MM.1S (cell line): ENCODE data around the gene PTP4A2.

Experiments used
- DNase-seq: peaks from one replicate; pipeline ENCODE4 v3.0.0-alpha.2; 2015
- H2AFZ ChIP-seq: fragments of 300-600 bp; sonication (generic); 2 replicates; pipeline ENCODE4 v1.6.0; 2016; ENCODE audit warnings: antibody characterized with exemption, low read length
- H3F3A ChIP-seq: fragments of 300-600 bp; sonication (generic); 2 replicates; pipeline ENCODE4 v1.6.1; 2016; ENCODE audit warnings: mild to moderate bottlenecking, antibody characterized with exemption, low read length, moderate library complexity, mixed read lengths; ENCODE audit not compliant: insufficient read depth
- H3K27ac ChIP-seq: fragments of 300-600 bp; sonication (generic); 2 replicates; pipeline ENCODE4 v1.5.1; 2016; ENCODE audit warnings: mild to moderate bottlenecking, low read length
- H3K27me3 ChIP-seq: fragments of 300-600 bp; sonication (generic); replicated peaks from 2 replicates; pipeline ENCODE4 v1.6.0; 2016; ENCODE audit warnings: low read length; ENCODE audit not compliant: insufficient read depth
- H3K36me3 ChIP-seq: fragments of 300-600 bp; sonication (generic); replicated peaks from 2 replicates; pipeline ENCODE4 v1.6.1; 2016; ENCODE audit warnings: mild to moderate bottlenecking, low read length, mixed read lengths; ENCODE audit not compliant: insufficient read depth
- H3K4me1 ChIP-seq: fragments of 300-600 bp; sonication (generic); 2 replicates; pipeline ENCODE4 v1.6.1; 2016; ENCODE audit warnings: low read length, mixed read lengths
- H3K4me2 ChIP-seq: fragments of 300-600 bp; sonication (generic); 2 replicates; pipeline ENCODE4 v1.6.0; 2016; ENCODE audit warnings: low read depth, low read length
- H3K4me3 ChIP-seq: fragments of 300-600 bp; sonication (generic); 2 replicates; pipeline ENCODE4 v1.5.1; 2016; ENCODE audit warnings: low read length, mixed read lengths
- H3K79me2 ChIP-seq: fragments of 300-600 bp; sonication (generic); 2 replicates; pipeline ENCODE4 v1.6.1; 2016; ENCODE audit warnings: mixed run types, low read length, mixed read lengths
- H3K9ac ChIP-seq: fragments of 300-600 bp; sonication (generic); 2 replicates; pipeline ENCODE4 v1.6.1; 2016; ENCODE audit warnings: low read length, mixed read lengths
- H3K9me2 ChIP-seq: fragments of 300-600 bp; sonication (generic); replicated peaks from 2 replicates; pipeline ENCODE4 v1.6.1; 2016; ENCODE audit warnings: mild to moderate bottlenecking, low read length, mixed read lengths; ENCODE audit not compliant: insufficient read depth
- H3K9me3 ChIP-seq: fragments of 300-600 bp; sonication (generic); replicated peaks from 2 replicates; pipeline ENCODE4 v1.6.1; 2016; ENCODE audit warnings: mild to moderate bottlenecking, low read length, mixed read lengths; ENCODE audit not compliant: insufficient read depth
- H4K20me1 ChIP-seq: fragments of 300-600 bp; sonication (generic); 2 replicates; pipeline ENCODE4 v1.6.1; 2016; ENCODE audit warnings: mild to moderate bottlenecking, low read length, moderate library complexity, mixed read lengths; ENCODE audit not compliant: insufficient read depth
- EZH2 ChIP-seq: fragments of 300-600 bp; sonication (generic); optimal IDR thresholded peaks from 2 replicates; pipeline ENCODE3; 2017; ENCODE audit warnings: low read depth, mild to moderate bottlenecking, antibody characterized with exemption, low read length, mixed read lengths
- EZH2phosphoT487 ChIP-seq: fragments of 300-600 bp; sonication (generic); IDR thresholded peaks from 2 replicates; pipeline ENCODE4 v1.6.1; 2018; ENCODE audit warnings: antibody characterized with exemption, low read length
- TF ChIP-seq, protein P1 (sequence below): fragments of 300-600 bp; sonication (generic); IDR thresholded peaks from 2 replicates; pipeline ENCODE4 v1.5.1; 2016; ENCODE audit warnings: antibody characterized with exemption, low read length, mixed read lengths

Gene PTP4A2

DNA sequence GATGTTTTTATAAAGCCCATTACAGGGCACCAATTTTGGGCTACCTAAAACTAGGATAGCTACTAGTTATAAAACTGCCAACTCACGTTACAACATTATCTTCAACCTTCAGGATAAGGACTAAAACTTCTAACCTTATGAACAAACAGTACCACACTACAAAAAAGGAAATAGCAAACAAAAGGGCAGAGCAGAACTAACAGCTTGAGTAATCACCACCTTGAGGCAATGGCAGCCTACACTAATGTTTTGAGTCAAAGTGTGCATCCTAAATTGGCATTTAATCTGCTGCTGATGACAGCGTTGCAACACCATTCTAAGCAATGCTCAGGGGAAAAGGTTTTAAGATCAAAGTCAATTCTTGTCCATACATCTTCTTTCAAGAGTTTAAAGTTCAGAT, 27.2 kb downstream of the PTP4A2 start:
- Histone ChIP-seq H3K9ac (no peak overlapping the region), H3K4me3 (no peak overlapping the region), H3K79me2 (peaks cover 49% of the 10 kb centered on the region), H3K9me3 (no peaks in the 10 kb centered on the region), H4K20me1 (no peaks in the 10 kb centered on the region), H2AFZ (no peak overlapping the region), H3K36me3 (peaks cover 13% of the 10 kb centered on the region; the same call in 1 of the 2 replicates), H3K9me2 (no peaks in the 10 kb centered on the region), H3K27me3 (no peaks in the 10 kb centered on the region), H3F3A (no peaks in the 10 kb centered on the region), H3K27ac (no peak overlapping the region), H3K4me2 (no peak overlapping the region), H3K4me1 (no peaks in the 10 kb centered on the region)
- no peak for TF ChIP-seq EZH2phosphoT487
- DNase-seq, result no peak

DNA sequence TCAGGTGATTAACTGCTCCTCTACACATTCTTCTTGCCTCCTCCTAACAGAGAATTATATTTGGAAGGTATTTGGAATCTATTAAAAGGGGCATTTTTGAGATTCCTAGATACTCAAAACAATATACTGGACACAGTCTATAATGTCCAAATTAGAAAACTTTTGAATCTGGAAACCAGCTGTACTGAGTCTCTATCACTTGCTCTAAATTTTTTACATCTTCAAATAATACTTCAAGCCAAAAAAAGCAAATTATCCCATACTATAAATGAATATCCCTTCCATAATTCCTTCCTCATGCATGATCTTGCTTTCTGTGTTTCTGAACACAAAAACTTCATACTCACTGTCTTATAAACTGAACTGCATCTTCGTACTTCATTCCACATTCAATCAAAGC, 28.5 kb downstream of the PTP4A2 start:
- no peak overlapping the region for H3K27ac ChIP-seq
- H3K9ac ChIP-seq, result no peak overlapping the region
- no peak overlapping the region for H2AFZ ChIP-seq
- H3K9me2 ChIP-seq, result no peaks in the 10 kb centered on the region
- no peak overlapping the region for H3K4me2 ChIP-seq
- no peaks in the 10 kb centered on the region for H4K20me1 ChIP-seq
- no peak overlapping the region for H3K4me3 ChIP-seq
- no peaks in the 10 kb centered on the region for H3K27me3 ChIP-seq
- no peaks in the 10 kb centered on the region for H3F3A ChIP-seq
- TF ChIP-seq EZH2phosphoT487 (no peak), EZH2 (no peak)
- TF ChIP-seq, protein P1, sequence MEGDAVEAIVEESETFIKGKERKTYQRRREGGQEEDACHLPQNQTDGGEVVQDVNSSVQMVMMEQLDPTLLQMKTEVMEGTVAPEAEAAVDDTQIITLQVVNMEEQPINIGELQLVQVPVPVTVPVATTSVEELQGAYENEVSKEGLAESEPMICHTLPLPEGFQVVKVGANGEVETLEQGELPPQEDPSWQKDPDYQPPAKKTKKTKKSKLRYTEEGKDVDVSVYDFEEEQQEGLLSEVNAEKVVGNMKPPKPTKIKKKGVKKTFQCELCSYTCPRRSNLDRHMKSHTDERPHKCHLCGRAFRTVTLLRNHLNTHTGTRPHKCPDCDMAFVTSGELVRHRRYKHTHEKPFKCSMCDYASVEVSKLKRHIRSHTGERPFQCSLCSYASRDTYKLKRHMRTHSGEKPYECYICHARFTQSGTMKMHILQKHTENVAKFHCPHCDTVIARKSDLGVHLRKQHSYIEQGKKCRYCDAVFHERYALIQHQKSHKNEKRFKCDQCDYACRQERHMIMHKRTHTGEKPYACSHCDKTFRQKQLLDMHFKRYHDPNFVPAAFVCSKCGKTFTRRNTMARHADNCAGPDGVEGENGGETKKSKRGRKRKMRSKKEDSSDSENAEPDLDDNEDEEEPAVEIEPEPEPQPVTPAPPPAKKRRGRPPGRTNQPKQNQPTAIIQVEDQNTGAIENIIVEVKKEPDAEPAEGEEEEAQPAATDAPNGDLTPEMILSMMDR, result no peak
- H3K79me2 ChIP-seq, result peaks cover 39% of the 10 kb centered on the region
- H3K4me1 ChIP-seq, result no peaks in the 10 kb centered on the region
- H3K36me3 ChIP-seq, result peaks cover 12% of the 10 kb centered on the region; the same call in 1 of the 2 replicates
- no peaks in the 10 kb centered on the region for H3K9me3 ChIP-seq
- no peak for DNase-seq

DNA sequence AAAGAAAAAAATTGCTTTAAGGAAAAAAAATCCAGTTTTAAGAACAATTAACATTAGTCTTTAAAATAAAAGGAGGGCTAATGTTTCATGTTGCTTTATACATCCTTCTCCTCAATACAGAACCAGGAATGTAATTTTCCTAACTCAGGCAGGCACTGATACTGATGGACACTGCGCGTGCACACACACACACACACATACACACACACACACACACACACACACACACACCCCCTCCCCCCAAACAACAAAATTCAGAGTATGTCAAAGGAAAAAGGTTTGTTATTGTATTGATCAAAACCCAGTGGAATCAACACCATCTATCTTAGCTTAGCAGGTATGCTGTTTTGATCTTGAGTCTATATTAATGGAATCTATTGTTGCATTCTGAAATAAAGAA, 31.6 kb downstream of the PTP4A2 start:
- Histone ChIP-seq H4K20me1 (no peaks in the 10 kb centered on the region), H2AFZ (no peak overlapping the region), H3K27ac (no peak overlapping the region), H3K9ac (no peak overlapping the region), H3K9me2 (no peaks in the 10 kb centered on the region), H3K4me1 (peaks cover 10% of the 10 kb centered on the region), H3K4me2 (no peak overlapping the region), H3K4me3 (no peak overlapping the region), H3K36me3 (peaks cover 9% of the 10 kb centered on the region; the same call in 1 of the 2 replicates), H3K9me3 (no peaks in the 10 kb centered on the region), H3F3A (peaks cover 9% of the 10 kb centered on the region), H3K27me3 (no peaks in the 10 kb centered on the region), H3K79me2 (peaks cover 11% of the 10 kb centered on the region; the same call in 1 of the 2 replicates)
- no peak for TF ChIP-seq EZH2
- TF ChIP-seq EZH2phosphoT487, result no peak
- DNase-seq, result no peak

DNA sequence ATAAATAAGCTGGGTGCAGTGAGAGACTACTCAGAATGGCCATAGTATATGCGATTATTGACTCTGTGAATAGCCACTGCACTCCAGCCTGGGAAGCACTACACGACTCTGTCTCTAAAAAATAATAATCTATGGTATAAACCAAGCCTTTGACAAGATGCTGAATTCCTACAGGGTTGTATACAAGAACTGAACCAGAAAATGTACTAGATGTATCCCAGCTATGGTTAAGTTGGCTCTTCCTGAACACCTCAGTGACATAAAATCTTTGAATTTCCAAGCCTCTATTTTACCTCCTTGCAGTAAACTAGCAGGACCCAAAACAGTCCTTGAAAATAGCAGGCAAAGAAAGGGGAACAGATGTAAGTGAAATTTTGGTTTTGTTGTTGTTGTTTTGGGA, 32.5 kb downstream of the PTP4A2 start:
- no peak for DNase-seq

More for the DNA sequence above, 32.5 kb downstream of the PTP4A2 start:
- Histone ChIP-seq H3K79me2 (peaks cover 5% of the 10 kb centered on the region; the same call in 1 of the 2 replicates), H3F3A (peaks cover 9% of the 10 kb centered on the region), H4K20me1 (no peaks in the 10 kb centered on the region), H3K36me3 (peaks cover 9% of the 10 kb centered on the region; the same call in 1 of the 2 replicates), H3K9me2 (no peaks in the 10 kb centered on the region), H2AFZ (no peak overlapping the region), H3K27me3 (no peaks in the 10 kb centered on the region), H3K4me3 (no peak overlapping the region), H3K4me1 (peaks cover 10% of the 10 kb centered on the region), H3K4me2 (no peak overlapping the region), H3K9ac (no peak overlapping the region), H3K27ac (no peak overlapping the region), H3K9me3 (no peaks in the 10 kb centered on the region)
- TF ChIP-seq EZH2phosphoT487 (no peak), EZH2 (no peak)
- TF ChIP-seq, protein P1, result no peak
